GM18861 (cell line): Measurements from ENCODE around the gene MAP2.

ENCODE experiments used
- ATAC-seq: cut with Tn5 transposase; IDR thresholded peaks from one replicate; pipeline ENCODE4 v1.9.1; 2021; ENCODE audit not compliant: unreplicated experiment

MAP2 gene

DNA sequence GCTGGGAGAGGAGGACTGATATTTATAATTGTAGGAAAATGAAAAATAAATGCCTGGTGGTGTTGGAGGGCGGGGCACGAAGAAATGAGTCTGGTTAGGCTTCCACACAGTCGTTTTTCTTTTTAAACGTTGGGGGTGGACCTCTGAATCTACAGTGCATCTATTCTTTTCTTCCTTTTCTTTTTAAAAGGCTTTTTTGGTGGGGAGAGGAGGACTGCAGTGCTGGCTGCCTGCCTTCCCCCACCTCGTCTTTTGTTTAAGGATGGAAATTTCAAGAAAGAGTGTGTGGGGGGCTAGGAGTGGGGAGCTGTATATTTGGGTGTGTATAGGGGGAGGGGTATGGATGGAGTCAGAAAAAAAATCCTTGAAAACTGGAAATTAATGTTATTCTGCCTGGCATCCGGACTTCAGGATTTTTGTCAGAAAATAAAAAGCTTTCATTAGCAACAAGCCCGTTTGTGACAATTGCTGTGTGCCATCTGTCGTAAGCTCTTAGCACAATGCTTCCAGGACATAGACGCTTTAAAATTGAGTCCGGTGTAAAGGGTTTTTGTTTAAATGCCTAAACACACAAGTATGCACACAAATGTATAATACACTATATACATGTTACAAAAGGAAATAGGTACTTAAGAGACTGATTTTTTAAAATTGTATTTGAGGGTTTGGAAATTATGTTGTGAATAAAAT, 1.1 kb downstream of the MAP2 start:
- no peak for ATAC-seq

DNA sequence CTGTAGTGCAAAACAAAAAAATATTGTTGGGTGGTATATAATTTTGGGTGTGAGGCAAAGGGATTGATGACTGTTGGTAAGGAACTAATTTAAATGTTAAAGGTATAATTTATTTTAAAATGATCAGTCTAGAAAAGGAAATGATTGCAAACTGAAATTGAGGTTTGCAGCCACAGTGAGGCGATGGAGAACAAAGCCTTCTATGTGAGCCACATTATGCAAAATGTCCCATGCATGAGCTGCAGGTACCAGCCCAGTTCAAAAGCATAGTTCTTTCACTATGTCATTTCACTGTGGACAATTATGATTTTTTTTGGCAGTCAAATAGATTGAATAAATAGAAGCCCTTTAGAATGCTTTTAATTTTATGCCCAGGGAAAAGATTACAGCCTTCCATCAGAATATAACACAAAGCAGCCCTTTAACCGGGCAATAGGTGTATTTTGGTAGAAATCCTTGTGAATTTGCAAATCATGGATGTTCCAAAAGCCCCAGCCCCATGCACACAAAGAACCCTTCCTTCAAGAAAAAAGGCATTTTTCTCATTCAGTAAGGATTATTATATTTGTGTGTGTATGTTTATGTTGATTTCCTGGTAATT, 1.7 kb downstream of the MAP2 start:
- ATAC-seq, result peak; percentile 38

GRCh38 chr2:209426432-209426831, 2.6 kb downstream of the MAP2 start:
- no peak for ATAC-seq

- no peak for ATAC-seq
These were observed 7.9 kb downstream of the MAP2 start for GRCh38 chr2:209431701-209432100.

DNA sequence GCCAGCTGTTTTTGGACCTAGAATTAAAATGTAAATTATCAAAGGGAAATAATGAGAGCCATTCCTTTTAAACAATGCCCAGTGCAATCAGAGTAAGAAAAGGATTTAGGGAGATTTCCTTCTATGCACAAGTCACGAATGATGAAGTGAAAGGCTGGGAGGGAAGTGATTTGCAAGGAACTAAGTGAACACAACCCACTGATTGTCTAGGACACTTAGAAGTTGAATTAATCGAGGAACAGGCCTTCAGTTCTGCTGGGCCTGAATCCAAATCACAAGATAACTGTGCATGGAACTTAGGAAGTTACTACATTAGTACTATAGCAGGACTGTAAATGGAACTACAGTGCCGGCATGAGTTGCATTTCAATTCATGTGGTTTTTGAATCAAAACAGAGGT, 17.7 kb downstream of the MAP2 start:
- ATAC-seq, result no peak

- ATAC-seq, result no peak
These were observed 19.1 kb downstream of the MAP2 start for GRCh38 chr2:209442939-209443338.

- no peak for ATAC-seq
These were observed 21.6 kb downstream of the MAP2 start for GRCh38 chr2:209445485-209445884.

DNA sequence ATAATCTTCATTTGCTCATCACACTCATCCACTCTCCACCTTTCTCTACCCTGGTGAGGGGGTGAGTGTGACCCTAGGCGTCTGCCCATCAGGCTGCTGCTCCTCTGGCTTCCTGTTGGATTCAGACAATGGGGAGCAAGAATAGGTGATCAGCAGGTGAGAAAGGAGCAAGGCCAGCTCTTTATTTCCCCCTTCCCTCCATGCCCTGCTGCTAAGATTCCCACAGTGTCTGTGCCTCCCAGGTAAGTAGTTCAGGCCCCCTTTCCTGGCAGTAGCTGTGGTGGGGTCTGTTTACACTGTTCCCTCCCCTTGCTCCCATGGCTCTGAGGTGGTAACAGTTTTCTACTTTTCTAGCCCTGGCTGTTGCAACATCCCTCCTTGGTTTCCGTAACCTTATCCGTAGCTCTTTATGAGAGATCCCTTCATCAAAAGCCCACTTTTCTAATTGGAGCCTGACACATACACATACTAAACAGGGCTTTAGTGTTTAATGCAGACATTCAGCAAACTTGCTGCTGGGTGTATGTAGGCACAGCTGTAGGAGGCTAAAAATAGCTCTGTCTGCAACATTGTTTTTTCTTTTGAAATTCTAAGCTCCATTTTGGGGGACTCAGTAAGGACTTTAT, 27.5 kb downstream of the MAP2 start:
- ATAC-seq, result no peak

- ATAC-seq, result peak; percentile 40
These were observed 32.6 kb downstream of the MAP2 start for GRCh38 chr2:209456489-209456888.

GRCh38 chr2:209458008-209458979, 34.4 kb downstream of the MAP2 start:
- ATAC-seq, result no peak

- no peak for ATAC-seq
These were observed 35.5 kb downstream of the MAP2 start for GRCh38 chr2:209459359-209459758.

DNA sequence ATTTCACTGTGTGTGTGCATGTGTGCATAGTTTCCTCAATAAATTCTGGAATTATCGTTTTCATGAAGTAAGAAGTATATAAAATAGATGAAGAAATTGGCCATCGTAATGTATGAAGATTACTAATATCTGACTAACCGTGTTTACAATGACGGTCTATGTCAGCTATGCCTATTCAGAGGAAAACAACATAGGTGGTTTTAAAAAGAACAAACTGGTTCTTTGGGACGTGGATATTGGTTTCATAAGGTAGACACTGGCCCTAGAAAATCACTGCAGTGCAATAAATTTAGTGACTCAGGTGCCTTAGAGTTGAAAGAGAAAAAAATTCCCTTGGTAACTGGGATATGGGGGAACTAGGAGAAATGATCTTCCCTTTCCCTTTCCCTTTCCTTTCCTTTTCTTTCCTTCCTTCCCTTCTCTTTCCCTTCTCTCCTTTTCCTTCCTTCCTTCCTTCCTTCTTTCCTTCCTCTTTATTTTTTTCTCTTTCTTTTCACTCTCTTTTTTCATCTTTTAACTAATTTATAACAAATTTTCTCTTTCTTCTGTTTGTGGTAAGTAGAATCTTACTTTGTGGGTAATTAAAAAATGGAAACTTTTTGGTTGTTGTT, 36.4 kb downstream of the MAP2 start:
- ATAC-seq, result no peak

DNA sequence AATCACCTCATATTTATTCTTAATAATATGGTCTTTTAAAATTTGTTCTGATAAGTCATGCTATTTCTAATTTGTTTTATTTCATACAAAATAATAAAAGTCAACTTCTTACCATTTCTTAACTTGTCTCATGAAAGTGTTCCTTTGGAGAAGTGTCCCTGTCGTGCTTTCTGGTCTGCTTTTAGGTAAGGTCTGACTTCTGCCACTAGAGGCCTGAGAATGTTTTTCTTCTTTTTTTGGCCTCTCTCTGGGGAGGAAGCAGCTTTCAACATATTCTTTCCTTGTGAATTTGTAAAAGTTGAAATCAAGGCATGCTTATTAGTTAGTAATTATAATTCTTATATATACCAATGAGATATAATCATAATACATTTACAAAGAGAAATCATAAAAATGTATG, 39.4 kb downstream of the MAP2 start:
- peak; percentile 47 for ATAC-seq

DNA sequence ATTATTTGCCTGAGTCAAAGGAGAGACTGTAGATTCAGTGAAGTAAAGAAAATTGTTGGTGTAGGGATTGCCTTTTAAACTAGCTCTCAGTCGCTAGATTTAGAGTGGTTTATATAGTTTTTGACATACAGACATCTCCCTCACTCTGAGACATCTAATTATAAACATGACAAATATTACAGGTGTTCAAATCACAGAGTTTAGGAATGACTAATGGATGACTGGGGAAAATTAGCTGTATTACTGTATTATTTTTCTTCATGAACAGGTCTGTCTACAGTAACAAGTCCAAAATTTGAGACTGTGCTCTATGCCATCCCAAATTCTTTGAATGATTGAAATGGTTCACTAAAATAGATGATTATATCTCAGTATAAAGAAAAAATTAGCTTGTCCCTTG, 40.0 kb downstream of the MAP2 start:
- ATAC-seq, result no peak

- no peak for ATAC-seq
These were observed 45.0 kb downstream of the MAP2 start for GRCh38 chr2:209468846-209469245.

DNA sequence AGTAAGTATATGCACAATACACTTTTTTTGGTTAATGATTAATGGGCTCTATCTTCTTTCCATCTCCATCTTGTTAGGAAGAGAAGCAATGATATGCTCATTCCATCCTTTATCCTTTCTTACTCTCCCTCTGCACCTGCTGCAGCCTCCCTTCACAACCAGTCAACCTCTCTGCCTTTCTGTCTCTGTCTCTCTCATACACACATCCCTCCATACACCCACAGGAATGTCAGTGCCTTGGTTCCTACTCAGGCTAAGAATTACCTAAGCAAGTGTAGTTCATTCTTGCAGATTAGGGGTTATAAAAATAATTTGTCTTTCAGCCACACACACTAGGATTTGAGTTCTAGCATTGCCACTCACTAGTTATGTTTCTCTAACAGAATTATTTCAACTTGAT, 45.6 kb downstream of the MAP2 start:
- no peak for ATAC-seq

DNA sequence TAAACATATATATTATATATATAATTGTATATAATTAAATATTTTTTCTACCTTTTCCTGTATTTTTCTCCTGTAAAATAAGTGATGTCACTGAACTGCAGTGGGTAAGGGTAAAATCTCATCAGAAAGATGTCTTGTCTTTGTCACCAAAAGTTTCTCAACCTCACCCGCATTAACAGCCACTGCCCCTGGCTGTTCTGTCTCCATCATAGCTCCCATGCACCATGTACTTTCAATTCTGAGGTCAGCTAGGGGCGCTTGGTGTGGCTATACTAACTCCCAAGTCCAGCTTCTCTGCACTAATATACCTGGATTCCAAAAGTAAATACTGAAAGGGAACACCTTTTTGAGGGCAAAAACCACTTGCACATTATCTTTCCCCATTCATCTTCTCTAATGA, 46.6 kb downstream of the MAP2 start:
- ATAC-seq, result no peak

DNA sequence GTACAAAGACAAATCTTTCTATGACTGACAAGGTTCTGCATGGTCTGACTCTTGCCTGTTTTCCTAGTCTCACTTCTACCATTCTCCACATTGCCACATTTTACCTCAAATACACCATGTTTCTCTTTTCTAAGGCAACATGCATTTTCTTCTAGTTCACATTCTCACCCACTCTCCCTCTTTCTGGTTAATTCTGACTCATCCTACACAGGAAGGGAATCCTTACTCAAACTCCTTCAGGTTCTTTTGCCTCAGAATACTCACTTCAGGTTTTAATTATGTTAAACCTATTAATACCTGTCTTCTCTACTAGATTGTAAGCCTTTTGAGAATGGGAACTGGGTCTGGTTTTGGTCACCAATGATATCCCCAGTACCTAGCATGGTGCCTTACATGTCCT, 47.2 kb downstream of the MAP2 start:
- ATAC-seq, result no peak

DNA sequence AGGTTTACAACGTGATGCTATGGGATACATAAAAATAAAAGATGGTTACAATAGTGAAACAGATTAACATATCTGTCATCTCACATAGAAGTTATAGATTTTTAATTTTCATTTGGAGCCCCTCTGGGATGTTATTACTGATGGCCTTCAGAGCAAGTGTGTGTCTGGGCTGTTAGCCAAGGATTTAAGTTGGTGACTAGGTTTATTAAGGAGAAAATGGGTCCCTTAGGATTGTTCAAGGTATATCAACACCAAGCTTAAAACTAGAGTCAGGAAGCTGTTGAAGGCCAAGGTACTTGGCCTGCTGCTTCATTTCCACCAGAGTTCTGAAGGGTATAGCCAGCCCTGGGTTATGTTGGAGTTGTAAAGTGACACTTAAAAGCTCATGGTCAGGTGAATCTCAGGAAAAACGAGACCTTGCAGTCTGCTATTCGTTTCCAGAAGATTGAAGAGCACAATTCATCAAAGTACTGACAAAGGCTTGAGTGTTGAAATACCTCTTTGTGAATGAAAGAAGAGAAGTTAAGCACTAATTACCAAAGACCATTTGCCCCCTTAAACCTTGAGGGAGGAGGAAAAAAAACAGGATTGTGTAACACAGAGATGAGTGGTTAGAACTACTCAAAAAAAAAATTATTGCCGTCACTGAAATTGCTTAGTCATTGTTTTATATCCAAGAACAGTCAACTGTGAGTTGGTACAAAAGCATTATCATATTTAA, 48.4 kb downstream of the MAP2 start:
- no peak for ATAC-seq

DNA sequence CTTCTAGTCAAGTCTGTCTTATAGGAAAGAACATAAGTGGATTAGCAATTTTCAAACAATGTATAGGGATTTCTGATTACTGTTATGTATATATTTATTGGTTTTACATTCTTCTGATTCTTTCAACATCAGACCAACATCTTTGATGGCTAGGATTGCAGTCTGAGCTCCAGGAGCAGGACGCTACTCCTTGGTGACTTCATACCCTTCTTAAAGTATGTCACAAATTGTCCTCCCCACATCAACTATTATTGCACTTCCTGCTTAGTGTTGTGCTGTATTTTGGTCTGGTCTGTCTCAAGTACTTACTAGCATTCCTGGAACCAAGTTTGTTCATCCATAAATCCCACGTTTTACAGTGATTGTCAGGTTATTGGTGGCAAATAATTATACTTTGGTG, 49.0 kb downstream of the MAP2 start:
- ATAC-seq, result no peak
